HG03045 (cell line): ENCODE data around the gene FUT7.
A peak's percentile ranks its signal among the peaks of the same experiment; 100 is the strongest.

Source experiments
- ATAC-seq: cut with Tn5 transposase; IDR thresholded peaks from one replicate; pipeline ENCODE4 v1.9.1; 2021; ENCODE audit warnings: mild to moderate bottlenecking, moderate library complexity; ENCODE audit not compliant: unreplicated experiment

FUT7 gene

GRCh38 chr9:137050570-137050969 lies 18.7 kb upstream of the FUT7 start:
- ATAC-seq, result no peak

- no peak for ATAC-seq
Measured at GRCh38 chr9:137049544-137050449, 17.9 kb upstream of the FUT7 start.

- ATAC-seq, result no peak
Measured at GRCh38 chr9:137048655-137049543, 17.0 kb upstream of the FUT7 start.

- no peak for ATAC-seq
Measured at GRCh38 chr9:137046088-137046787, 14.3 kb upstream of the FUT7 start, which contains the start of gene NPDC1. NPDC1 (minus strand) TSS chr9:137046177; CDS start chr9:137045989, 188 bp downstream.

- no peak for ATAC-seq
Measured at GRCh38 chr9:137045294-137046087, 13.6 kb upstream of the FUT7 start.

- no peak for ATAC-seq
Measured at GRCh38 chr9:137044502-137045177, 12.8 kb upstream of the FUT7 start.

GRCh38 chr9:137044037-137044436 lies 12.1 kb upstream of the FUT7 start:
- ATAC-seq, result no peak

- no peak for ATAC-seq
Measured at GRCh38 chr9:137042751-137043727, 11.2 kb upstream of the FUT7 start.

GRCh38 chr9:137041124-137041523 lies 9.2 kb upstream of the FUT7 start:
- no peak for ATAC-seq

- no peak for ATAC-seq
Measured at GRCh38 chr9:137040568-137040967, 8.7 kb upstream of the FUT7 start.

GRCh38 chr9:137039611-137040366 lies 7.9 kb upstream of the FUT7 start:
- no peak for ATAC-seq

- no peak for ATAC-seq
Measured at GRCh38 chr9:137038916-137039315, 7.0 kb upstream of the FUT7 start.

GRCh38 chr9:137037483-137037882 lies 5.6 kb upstream of the FUT7 start:
- no peak for ATAC-seq

GRCh38 chr9:137037035-137037434 lies 5.1 kb upstream of the FUT7 start:
- ATAC-seq, result no peak

GRCh38 chr9:137035937-137036336 lies 4.0 kb upstream of the FUT7 start:
- ATAC-seq, result no peak

- no peak for ATAC-seq
Measured at GRCh38 chr9:137035507-137035834, 3.6 kb upstream of the FUT7 start.

GRCh38 chr9:137034709-137035506 lies 3.0 kb upstream of the FUT7 start:
- peak; percentile 46 for ATAC-seq
